OCI-LY3 (cell line): Measurements from ENCODE around the gene HSF5.
"Not testable (repeated sequence)": the region's sequence is repeated elsewhere in the genome, so short reads cannot be mapped to it uniquely, and the experiment has no call there.

Experiments used
- H2AFZ ChIP-seq: fragments of 200-600, 300-600 bp; shearing (Covaris generic); 2 replicates; pipeline ENCODE4 v1.6.0; 2014; ENCODE audit warnings: antibody characterized with exemption, low read depth, low read length
- H3K27ac ChIP-seq: fragments of 200-600, 300-600 bp; sonication (generic); 2 replicates; pipeline ENCODE4 v1.5.1; 2014; ENCODE audit warnings: mild to moderate bottlenecking, low read length, moderate library complexity, mixed read lengths
- H3K27me3 ChIP-seq: fragments of 200-600, 300-600 bp; sonication (generic); 2 replicates; pipeline ENCODE4 v1.6.1; 2014; ENCODE audit warnings: low read depth, low read length, mixed read lengths
- H3K36me3 ChIP-seq: fragments of 200-600, 300-600 bp; sonication (generic); replicated peaks from 2 replicates; pipeline ENCODE3; 2014; ENCODE audit warnings: low read depth, low read length, mixed read lengths
- H3K4me1 ChIP-seq: fragments of 300-600, 200-600 bp; sonication (generic); 2 replicates; pipeline ENCODE4 v1.6.1; 2014; ENCODE audit warnings: low read length, mixed read lengths
- H3K4me2 ChIP-seq: fragments of 200-600, 300-600 bp; sonication (generic); 2 replicates; pipeline ENCODE4 v1.6.1; 2014; ENCODE audit warnings: low read length, mixed read lengths
- H3K4me3 ChIP-seq: fragments of 300-600, 200-600 bp; sonication (generic); 2 replicates; pipeline ENCODE4 v1.5.1; 2014; ENCODE audit warnings: antibody characterized with exemption, mild to moderate bottlenecking, low read length, moderate library complexity
- H3K79me2 ChIP-seq: fragments of 300-600, 200-600 bp; shearing (Covaris generic); 2 replicates; pipeline ENCODE4 v1.6.1; 2014; ENCODE audit warnings: mild to moderate bottlenecking, low read length, mixed read lengths
- H3K9ac ChIP-seq: fragments of 300-600, 200-600 bp; shearing (Covaris generic); 2 replicates; pipeline ENCODE4 v1.6.0; 2014; ENCODE audit warnings: mild to moderate bottlenecking, low read length, moderate library complexity
- H3K9me3 ChIP-seq: fragments of 200-600, 300-600 bp; shearing (Covaris generic); 2 replicates; pipeline ENCODE4 v1.6.1; 2014; ENCODE audit warnings: low read length, mixed read lengths; ENCODE audit not compliant: insufficient read depth
- H4K20me1 ChIP-seq: fragments of 200-600, 300-600 bp; sonication (generic); 2 replicates; pipeline ENCODE4 v1.6.1; 2016; ENCODE audit warnings: low read length, mixed read lengths; ENCODE audit not compliant: insufficient read depth
- EZH2phosphoT487 ChIP-seq: fragments of 200-600 bp; shearing (Covaris generic); IDR thresholded peaks from 2 replicates; pipeline ENCODE4 v1.6.1; 2018; ENCODE audit warnings: antibody characterized with exemption, mixed run types, low read depth
- TF ChIP-seq, protein P1 (sequence below): fragments of 200-600, 300-600 bp; sonication (generic); IDR thresholded peaks from 2 replicates; pipeline ENCODE4 v1.5.1; 2014; ENCODE audit warnings: antibody characterized with exemption, low read length, low read depth

HSF5 gene

DNA sequence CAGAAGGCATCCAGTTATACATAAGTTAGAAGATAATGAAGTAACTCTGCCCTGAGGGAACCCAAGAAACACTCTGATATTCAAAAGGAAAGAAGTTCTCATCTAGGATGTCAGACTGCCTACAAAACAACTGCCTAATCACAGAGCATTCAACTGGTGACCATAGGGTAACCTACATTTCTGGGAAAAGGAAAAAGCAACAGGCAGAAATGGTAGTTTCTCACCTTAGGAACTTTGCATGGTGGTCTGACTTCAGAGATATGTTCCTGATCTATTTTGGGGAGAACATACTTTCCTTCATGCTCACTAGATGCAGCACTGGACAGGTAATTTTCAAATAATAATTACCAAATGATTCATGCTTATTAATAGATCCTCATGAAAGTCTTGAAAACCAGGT lies 87.4 kb downstream of the HSF5 start:
- Histone ChIP-seq H3K27ac (no peak overlapping the region), H4K20me1 (no peaks in the 10 kb centered on the region), H3K4me1 (no peaks in the 10 kb centered on the region), H3K27me3 (peaks cover 40% of the 10 kb centered on the region), H3K36me3 (no peaks in the 10 kb centered on the region), H3K4me2 (no peak overlapping the region), H3K4me3 (no peak overlapping the region), H3K9me3 (no peaks in the 10 kb centered on the region), H2AFZ (no peak overlapping the region), H3K9ac (no peak overlapping the region), H3K79me2 (no peaks in the 10 kb centered on the region)
- TF ChIP-seq, protein P1, sequence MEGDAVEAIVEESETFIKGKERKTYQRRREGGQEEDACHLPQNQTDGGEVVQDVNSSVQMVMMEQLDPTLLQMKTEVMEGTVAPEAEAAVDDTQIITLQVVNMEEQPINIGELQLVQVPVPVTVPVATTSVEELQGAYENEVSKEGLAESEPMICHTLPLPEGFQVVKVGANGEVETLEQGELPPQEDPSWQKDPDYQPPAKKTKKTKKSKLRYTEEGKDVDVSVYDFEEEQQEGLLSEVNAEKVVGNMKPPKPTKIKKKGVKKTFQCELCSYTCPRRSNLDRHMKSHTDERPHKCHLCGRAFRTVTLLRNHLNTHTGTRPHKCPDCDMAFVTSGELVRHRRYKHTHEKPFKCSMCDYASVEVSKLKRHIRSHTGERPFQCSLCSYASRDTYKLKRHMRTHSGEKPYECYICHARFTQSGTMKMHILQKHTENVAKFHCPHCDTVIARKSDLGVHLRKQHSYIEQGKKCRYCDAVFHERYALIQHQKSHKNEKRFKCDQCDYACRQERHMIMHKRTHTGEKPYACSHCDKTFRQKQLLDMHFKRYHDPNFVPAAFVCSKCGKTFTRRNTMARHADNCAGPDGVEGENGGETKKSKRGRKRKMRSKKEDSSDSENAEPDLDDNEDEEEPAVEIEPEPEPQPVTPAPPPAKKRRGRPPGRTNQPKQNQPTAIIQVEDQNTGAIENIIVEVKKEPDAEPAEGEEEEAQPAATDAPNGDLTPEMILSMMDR: no peak
- no peak for TF ChIP-seq EZH2phosphoT487

GRCh38 chr17:58399974-58400373 lies 88.2 kb downstream of the HSF5 start:
- H3K27ac ChIP-seq: no peak overlapping the region

GRCh38 chr17:58398574-58399266 lies 89.5 kb downstream of the HSF5 start:
- Histone ChIP-seq H3K36me3 (no peaks in the 10 kb centered on the region), H3K9me3 (no peaks in the 10 kb centered on the region), H3K27me3 (peaks cover 47% of the 10 kb centered on the region), H4K20me1 (no peaks in the 10 kb centered on the region), H2AFZ (no peak overlapping the region), H3K27ac (no peak overlapping the region), H3K4me1 (no peaks in the 10 kb centered on the region), H3K79me2 (no peaks in the 10 kb centered on the region), H3K9ac (no peak overlapping the region), H3K4me2 (no peak overlapping the region), H3K4me3 (no peak overlapping the region)
- TF ChIP-seq, protein P1: no peak

More at GRCh38 chr17:58399974-58400373, 88.2 kb downstream of the HSF5 start:
- no peak for TF ChIP-seq EZH2phosphoT487
- TF ChIP-seq, protein P1: no peak
- H3K36me3 ChIP-seq: no peaks in the 10 kb centered on the region
- no peak overlapping the region for H2AFZ ChIP-seq
- H3K9ac ChIP-seq: no peak overlapping the region
- no peaks in the 10 kb centered on the region for H3K79me2 ChIP-seq
- no peak overlapping the region for H3K4me3 ChIP-seq
- H3K4me2 ChIP-seq: no peak overlapping the region
- no peaks in the 10 kb centered on the region for H3K4me1 ChIP-seq
- no peaks in the 10 kb centered on the region for H3K9me3 ChIP-seq
- H4K20me1 ChIP-seq: no peaks in the 10 kb centered on the region
- H3K27me3 ChIP-seq: peaks cover 48% of the 10 kb centered on the region

- not testable (repeated sequence) for H3K4me1 ChIP-seq, H4K20me1 ChIP-seq, H3K4me3 ChIP-seq, H3K27ac ChIP-seq, H3K4me2 ChIP-seq, H2AFZ ChIP-seq, H3K9me3 ChIP-seq, H3K79me2 ChIP-seq, H3K9ac ChIP-seq, H3K36me3 ChIP-seq
- H3K27me3 ChIP-seq: peaks cover 46% of the 10 kb centered on the region
Measured at GRCh38 chr17:58397421-58397820, 90.8 kb downstream of the HSF5 start.
